Superior temporal gyrus (tissue), 1 donor: ENCODE data around the gene TM9SF2.
A peak's percentile ranks its signal among the peaks of the same experiment; 100 is the strongest.

Experiments
- DNase-seq: peaks from one replicate; pipeline ENCODE4 v3.0.0-alpha.2; 2016; ENCODE audit errors: extremely low spot score

Gene TM9SF2

DNA sequence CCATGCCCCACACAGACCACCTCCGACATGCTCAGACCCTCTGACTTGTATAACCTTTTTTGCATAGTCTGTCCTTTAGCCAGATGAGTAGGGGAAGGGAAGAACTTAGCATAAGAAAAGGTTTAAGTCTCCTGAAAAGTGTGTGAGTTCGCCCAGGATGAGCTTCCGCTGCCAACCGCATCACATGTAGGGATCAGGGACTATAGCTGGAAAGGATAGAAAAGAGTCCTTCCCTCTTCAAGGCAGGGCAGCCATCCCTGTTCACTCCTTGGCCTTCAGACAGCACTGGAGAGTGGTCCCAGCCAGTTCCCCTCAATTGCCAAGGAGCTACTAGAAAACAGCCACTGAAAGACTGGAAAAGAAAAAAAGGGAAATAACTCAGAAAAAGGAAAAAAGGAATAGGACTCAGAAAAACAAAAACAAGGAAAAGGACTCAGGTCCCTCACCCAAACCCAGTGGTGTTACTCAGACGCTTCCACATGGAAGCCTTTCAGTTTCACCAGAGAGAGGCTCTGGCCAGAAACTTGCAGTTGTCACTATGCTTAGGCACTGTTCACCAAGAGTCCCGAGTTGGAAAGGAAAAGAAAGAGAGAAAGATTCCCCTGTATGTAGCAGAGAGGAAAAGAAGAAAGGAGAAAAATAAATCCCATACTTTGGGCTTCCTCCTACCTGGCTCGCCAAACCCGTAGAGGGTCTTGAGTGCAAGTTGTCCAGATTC is 5.6 kb upstream of the TM9SF2 start:
- DNase-seq: no peak

DNA sequence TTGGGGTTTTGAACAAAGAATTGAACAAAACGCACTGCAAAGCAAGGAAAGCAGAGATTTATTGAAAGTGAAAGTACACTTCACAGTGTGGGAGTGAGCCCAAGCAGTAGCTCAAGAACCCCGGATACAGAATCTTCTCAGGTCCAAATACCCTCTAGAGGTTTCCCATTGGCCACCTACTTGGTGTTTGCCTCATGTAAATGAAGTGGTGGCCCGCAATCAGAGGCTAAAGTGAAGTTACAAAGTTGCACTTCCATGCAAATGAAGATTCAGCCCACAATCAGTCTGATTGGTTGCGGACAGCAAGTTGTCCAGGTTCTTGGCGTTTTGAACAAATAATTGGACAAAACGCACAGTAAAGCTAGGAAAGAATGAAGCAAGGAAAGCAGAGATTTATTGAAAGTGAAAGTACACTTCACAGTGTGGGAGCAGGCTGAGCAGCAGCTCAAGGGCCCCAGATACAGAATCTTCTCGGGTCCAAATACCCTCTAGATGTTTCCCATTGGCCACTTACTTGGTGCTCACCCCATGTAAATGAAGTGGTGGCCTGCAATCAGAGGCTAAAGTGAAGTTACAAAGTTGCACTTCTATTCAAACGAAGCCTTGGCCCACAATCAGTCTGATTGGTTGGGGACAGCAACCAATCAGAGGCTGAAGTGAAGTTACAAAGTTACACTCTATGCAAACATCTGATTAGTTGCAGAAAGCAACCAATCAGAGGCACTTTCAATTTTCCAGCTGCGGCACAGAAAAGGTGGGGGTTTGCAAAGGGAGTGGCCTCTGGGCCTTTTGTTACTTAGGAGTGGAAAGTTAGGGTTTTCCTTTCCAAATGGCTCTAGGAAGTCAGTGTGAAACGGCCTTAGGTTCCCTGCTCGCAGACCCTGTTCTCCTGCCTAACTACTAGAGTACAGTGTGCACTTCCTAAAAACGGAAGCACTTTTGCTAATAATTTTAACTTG is 4.8 kb upstream of the TM9SF2 start:
- peak; percentile 55 for DNase-seq

DNA sequence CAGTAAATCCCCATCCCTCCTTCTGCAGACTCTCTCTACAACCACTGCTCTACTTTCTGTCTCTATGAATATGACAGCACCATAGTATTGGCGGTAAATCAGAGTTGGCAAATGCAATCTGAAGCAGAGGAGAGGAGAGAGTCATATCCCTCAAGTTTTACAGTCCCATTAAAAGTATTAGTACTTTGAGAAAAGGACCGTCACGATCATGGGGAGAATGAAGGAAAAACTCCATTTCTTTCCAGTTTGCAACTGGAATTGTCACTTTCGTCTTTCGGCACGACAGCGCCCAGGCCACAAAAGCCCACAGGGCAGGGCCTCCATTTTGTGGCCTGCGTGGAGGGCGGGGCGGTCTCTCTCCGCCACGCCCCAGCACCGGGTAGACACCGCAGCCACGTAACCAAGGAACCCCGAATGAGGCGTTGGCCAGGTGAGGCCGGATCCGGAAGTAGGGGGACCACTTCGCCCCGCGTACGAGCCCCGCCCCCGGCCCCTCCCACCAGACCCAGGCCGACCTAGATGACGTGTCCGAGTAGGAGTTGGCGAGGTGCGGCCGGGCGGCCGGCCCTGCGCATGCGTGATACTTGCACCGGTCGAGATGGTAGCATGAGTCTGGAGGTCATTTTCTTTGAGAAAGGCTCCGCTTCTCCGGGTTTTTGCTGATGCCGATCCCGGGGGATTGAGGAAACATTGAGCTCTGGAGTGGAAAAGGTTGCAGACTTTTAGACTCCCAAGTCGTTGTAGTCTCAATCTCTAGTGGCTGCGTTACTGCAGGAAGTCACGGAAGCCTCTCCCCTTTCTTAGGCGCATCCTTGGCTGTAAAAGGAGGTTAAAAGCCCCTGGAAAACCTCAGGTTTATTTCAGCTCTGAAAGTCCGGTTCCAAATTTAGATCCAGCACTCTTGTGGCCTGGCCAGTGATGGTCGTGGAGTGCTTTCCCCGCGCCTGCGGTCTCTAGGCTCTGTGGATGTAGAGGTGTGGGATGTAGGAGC is 2.8 kb upstream of the TM9SF2 start:
- peak; percentile 97 for DNase-seq

DNA sequence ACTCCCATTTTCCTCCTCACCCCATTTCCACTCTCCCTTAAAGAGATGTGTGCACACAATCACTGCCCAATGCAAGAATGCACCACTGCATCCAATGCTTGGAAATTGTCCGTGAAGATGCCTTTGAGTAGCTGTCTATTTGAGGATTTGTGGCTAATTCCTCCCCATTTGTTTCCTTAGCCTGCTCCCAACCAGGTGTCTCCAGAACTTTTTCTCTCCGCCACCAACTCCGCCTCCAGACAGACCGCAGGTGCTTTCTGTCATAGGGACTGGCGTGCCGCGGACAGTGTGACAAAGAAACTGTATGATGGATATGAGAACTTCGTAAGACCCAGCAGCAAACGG is 461 bp upstream of the TM9SF2 start:
- DNase-seq: no peak

DNA sequence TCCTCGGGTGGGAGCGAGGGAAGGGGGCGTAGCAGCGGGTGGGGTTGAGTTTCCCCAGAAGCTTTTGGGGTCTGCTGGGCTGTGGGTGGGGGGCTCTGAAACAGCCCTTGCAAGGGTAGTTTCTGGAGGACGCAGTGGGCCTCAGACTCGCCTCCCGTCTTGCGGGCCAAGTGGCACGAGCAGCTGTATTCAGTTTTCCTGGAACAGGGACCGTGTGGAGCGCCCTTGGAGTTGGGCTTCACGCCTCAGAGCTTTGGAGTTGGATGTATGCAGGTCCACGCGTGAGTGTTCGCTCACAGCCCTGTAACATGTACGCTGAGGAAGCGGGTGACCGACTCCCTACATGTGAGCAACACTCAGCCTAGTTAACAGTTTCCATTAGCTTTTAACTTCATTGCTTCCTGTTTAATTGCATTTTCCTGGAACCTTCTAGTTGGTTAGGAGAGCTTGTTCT is 603 bp downstream of the TM9SF2 start:
- no peak for DNase-seq

DNA sequence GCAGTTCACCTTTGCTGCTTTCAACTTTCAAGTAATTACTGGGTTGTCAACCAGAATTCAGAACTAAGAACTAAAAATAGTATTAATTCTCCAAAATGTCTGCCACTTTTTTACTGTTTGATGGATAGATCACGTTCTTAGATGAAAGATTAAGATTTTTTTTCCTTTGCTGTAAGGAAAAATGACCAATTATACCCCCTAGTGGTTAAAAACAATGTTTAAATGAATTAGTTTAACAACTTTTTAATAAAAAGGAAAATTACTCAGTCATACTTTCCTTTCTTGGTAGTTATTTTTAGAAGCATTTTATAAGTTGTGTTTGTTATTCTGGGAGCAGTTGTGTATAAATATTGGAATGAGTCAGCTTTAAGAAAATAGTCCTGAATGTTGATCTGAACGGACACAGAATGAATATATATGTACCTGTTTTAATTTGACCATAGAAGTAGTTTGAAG is 4.6 kb downstream of the TM9SF2 start:
- no peak for DNase-seq

DNA sequence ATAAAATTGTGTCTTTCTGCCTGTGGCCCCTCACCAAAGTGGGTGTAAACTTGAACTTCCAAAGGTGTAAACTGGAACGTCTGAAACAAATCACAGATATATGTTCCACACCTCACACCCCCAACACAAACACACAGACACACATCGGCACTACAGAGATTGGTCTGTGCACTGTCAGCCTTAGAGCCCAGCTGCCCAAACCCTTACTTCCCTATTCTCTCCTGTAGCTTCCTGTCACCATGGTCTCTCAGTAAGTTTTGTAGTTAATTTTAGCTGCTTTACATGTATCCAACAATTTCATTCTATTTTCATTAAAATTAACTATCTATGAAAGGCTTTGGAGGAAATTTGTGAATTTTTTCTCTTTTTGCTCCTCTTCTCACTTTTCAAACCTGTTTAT is 5.4 kb downstream of the TM9SF2 start:
- DNase-seq: no peak

DNA sequence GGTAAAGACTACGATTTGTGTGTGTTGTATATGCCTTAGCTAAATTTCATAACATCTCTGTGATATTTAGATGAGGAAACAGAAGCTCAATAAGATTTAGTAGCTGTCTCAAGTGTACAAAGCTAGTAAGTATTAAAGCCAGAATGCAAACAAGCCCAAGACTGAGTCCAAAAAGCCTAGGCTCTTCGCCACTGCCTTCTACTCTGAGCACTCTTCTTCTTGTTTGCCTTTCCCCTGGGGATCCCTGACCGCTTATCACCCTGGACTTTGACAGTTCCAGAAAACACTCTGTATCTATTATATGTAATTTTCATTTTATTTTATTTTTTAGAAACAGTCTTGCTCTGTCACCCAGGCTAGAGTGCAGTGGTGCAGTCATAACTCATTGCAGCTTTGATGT is 5.8 kb downstream of the TM9SF2 start:
- DNase-seq: no peak

DNA sequence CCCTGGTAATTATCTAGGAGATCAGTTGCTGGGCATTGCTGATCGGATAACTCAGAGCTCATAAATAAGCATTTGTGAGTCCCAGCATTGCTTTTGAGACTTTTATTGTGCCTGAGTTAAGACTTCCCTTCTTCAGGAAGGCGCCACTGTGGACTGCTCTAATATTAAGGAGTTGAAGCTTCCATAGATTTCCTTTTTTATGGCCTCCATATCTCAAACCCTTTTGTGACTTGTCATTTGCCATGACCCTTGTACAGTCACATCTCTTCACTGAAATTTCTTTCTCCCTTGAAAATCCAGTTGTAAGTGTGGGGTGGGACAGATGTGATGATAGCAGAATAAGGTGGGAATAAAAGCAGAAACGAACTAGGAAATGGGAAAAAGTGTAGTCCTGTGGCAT is 6.3 kb downstream of the TM9SF2 start:
- DNase-seq: no peak

DNA sequence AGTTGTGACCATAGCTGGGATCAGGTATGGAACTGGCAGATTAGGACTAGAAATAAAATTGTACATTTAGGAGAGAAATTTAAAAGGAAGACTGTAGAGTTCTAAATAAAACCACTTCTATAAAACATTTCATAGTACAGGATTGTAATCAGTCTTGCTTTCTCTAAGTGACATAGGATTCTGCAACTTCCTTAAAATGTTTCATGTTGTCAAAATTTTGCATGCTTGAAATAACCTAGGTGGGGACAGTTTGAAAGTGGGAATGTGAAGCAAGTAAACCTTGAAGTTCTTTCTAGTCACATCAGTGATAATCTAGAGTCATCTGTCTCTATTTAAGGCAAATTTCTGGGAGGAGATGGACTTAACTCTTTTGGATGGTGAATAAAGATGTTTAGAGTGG is 6.7 kb downstream of the TM9SF2 start:
- DNase-seq: no peak

DNA sequence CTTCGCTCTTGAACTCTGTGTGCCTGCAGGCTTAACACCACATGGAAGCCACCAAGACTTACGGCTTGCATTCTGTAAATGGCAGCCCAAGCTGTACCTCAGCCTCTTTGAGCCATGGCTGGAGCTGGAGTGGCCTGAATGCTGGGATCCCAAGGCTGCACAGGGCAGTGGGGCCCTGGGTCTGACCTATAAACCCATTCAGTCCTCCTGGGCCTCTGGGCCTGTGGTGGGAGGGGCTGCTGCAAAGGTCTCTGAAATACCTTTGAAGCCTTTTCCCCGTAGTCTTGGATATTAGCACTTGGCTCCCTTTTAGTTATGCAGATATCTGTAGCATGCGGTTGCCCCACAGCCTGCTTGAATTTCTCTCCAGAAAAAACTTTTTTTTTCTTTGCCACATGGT is 8.2 kb downstream of the TM9SF2 start:
- DNase-seq: no peak

DNA sequence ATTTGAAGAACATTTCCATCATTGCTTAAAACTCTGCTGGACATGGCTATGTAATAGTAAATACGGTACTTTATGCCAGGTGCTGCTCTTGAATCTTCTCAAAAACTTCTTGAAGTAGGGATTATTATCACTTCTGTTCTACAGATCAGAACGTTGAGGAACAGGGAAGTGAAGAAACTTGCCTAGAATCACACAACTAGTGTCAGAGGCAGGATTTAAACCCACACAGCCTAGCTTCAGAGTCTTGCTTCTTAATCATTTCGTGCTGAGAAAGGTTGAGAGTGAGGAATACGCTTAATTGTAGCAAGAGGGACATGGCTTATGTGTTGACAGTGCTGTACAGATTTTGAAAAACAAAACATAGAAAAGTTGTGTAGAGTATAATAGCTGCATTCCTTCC is 13.5 kb downstream of the TM9SF2 start:
- DNase-seq: no peak

DNA sequence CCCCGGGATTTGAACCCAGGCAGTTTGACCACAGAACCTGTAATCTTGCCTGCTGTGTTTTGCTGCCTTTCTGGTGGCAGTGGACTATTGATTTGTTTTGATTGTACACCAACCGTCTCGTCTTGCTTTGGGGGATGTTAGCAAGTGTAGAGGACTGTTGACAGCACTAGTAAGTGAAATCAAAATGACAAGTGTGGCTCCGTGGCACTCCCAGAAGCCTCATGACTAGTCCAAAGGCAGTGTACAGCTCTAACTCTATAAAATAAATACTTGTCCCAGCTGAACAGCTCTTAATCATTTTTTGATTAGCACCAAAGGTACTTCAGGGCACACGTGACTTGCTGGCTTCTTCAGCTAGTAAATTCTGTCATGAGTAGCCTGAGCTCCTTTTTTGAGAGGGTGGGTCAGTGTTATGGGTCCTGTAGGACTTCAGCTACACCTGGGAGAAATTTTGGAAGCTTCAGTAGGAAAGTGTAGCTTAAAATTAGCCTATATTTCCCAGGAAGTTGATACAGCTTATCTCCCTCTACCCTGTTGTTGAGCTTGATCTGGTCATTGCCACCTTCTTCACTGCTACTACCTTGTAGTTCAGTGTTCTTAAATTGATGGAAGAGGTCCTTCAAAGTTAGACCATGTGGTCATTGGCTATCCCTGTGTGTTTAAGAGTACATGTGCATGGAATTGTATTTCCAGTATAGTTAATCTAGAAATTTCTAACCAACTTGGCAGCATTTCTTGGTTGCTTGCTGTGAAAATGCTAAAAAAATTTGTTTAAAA is 15.1 kb downstream of the TM9SF2 start:
- DNase-seq: no peak

DNA sequence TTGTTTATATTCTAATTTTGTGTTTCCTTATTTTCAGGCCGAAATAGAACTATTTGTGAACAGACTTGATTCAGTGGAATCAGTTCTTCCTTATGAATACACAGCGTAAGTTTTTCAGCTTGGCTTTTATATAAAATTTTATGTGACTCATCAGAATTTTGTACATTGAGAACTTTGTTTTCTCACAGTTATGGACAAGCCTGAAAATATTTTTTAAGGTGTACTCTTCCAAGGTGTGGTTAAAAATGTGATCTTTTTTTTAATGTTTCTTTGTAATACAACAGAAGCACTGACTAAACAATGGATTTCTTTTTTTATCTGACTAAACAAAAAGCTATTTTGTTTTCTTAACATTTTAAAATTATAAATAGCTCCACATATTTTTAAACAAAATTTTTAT is 16.3 kb downstream of the TM9SF2 start:
- no peak for DNase-seq

DNA sequence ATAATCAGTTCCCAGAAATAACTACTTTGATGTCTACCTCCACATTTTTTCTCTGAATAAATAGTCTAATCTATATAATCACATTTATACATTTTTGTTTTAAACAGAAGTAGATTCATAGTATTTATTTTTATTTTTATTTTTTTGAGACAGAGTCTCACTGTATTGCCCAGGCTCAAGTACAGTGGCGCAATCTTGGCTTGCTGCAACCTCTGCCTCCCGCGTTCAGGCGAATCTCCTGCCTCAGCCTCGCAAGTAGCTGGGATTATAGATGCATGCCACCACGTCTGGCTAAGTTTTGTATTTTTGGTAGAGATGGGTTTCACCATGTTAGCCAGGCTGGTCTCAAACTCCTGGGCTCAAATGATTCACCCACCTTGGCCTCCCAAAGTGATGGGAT is 16.7 kb downstream of the TM9SF2 start:
- DNase-seq: no peak

DNA sequence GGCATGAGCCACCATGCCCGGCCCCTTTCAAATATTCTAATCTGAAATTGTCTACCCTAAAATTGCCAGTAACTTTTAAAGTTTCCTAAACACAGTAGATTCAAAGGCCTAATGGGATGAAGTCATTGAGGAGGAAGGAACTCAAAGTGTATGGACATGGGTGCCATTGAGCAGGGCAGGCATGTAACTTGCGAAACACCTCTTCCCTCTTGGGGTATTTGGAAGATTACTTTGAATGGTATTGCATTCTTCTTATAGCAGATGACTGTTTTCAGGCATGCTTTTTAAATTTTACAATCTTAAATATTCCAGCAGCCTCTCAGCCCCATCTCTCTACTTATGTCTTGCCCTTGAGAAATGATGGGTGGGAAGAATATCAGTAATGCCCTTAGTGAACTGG is 21.0 kb downstream of the TM9SF2 start:
- DNase-seq: no peak

DNA sequence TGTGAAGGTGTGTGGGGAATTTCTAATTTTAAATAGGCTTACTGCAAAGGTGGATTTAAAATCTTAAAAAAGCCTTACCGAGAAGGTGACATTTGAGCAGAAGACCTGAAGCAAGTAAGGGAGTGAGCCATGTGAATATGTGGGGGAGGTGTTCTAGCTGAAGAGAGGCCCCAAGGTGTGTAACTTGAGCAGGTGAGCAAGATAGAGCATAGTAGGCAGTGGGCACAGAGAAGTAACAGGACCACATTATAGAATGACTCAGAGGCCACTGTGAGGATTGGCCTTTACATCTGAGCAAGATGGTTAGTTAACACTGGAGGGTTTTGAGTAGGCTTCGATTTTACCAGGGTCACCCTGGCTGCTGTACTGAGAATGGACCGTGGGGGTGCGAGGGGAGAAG is 22.6 kb downstream of the TM9SF2 start:
- DNase-seq: no peak

DNA sequence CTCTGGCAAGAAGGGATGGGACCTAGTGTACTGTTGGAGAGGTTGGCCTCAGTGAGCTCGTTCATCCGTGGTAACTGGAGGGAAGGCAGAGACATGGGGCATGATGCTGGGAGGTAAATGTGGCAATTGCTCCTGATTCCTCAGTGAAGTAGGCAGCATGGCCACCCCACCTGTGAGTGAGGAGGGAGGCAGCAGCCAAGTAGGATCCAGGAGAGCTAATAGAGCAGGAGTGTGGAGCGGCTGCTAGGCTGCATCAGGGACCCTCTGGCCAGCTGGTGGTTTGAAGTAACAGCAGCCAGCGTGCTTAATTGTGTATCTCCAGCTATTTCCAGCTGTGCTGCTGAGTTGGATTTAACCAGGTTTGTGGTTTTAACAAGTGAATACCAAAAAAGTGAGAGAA is 24.7 kb downstream of the TM9SF2 start:
- no peak for DNase-seq

DNA sequence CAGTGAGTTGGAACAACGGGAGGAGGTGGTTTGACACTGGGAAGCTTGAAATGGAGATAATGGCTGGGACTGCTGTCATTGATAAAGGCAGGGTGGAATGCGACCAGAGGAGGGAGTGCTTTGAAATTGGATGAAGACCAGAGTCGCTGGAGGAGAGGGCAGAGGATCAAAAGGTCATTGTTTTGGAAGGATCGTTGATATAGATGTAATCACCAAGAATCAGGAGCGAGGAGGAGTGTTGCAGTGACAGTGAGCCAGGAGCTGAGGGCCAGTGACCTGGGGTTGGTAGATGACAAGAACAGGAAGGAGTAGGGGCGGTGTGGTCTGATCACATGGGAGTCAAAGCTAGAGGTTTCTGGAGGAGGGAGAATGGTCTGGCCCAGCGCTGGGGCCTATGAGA is 25.3 kb downstream of the TM9SF2 start:
- DNase-seq: no peak

DNA sequence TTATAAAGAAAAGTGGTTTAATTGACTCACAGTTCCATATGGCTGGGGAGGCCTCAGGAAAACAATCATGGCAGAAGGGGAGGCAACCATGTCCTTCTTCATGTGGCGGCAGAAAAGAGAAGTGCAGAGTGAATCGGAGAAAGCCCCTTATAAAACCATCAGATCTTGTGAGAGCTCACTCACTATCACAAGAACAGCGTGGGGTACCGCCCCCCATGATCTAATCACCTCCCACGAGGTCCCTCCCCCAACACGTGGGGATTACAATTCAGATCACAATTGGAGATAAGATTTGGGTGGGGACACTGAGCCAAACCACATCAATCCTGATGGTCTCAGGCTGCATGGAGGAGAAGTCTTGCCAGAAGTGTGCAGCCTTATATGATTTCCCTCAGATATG is 26.0 kb downstream of the TM9SF2 start:
- DNase-seq: no peak

DNA sequence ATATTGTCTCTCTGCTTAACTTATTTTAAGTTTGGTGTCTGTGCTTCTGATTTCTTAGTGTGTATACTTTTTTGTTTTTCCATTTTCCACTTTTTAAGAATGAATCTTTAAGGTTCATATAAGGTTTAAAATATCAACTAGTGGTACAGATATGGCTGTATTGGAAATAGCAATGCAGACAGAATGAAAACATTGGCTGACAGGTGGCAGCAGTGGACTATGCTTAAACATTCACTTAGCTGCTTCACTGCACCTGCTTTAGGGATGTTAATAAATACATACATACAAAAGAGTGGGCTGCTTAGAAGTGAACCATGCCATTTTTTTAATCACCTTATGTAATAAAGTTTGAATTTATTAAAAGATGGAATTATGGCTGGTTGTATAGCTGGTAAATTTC is 27.3 kb downstream of the TM9SF2 start:
- no peak for DNase-seq
